GM18499 (cell line): ENCODE results near the gene PCDH12.
A peak's percentile ranks its signal among the peaks of the same experiment; 100 is the strongest.

Experiments used
- ATAC-seq: cut with Tn5 transposase; IDR thresholded peaks from one replicate; pipeline ENCODE4 v1.9.1; 2021; ENCODE audit warnings: moderate number of reproducible peaks; ENCODE audit not compliant: insufficient read depth, unreplicated experiment

Gene PCDH12

DNA sequence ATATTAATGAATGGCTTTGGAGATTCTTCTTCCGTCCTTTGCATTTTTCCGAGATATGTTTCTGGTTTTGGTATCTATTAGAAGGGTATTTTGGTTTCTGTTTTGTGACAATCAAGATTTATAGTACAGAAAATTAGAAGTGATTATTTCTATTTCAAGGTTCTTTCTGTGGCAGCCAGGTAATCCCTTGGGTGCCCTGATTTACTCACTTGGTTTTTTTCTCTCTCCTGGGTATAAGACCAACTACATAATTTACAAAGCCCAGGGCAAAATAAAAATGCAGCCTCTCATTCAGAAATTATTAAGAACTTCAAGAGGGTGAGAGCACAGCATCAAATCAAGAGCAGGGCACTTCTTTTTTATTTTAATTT lies 8.9 kb upstream of the PCDH12 start:
- ATAC-seq: no peak

GRCh38 chr5:141966275-141966962 lies 8.4 kb upstream of the PCDH12 start:
- no peak for ATAC-seq

DNA sequence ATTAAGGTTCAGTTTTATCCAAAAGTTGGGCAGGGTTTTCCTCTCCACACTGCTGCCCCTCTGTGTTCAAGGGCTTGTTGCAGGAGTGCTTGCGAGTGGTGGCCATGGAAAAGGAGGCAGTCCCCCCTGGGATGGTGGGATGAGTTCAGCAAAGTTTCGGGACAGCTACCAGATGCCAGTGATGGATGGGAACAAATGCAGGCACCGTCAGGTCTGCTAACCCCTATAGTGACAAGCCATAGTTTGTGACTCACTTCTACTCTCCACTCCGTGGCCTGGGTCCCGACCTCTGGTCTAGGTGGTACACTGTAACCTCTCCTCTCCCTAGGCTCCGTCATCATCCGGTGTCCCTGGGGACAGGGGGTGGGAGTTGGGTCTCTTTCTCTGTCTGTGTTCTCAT lies 7.1 kb upstream of the PCDH12 start:
- ATAC-seq: no peak

GRCh38 chr5:141963701-141964100 lies 5.7 kb upstream of the PCDH12 start:
- ATAC-seq: no peak

DNA sequence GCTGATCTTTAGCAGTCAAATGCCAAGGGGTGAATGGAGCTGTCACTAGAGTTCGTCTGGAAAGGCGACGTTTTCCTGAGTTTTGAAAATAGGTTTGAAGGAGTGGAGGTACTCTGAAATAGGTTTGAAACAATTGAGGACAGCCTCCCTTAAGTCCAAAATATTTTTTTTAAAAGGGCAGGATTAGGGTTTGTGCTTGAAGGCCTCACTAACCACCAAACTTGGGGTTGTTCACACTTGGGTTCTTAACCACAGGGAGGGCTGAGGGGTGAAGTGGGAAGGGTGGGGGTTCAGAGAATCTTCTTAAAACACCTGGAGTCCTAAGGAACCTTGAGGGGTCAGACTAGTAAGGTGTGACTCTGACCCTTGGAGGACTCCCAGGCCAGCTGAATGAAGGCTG lies 3.5 kb upstream of the PCDH12 start:
- no peak for ATAC-seq

- peak; percentile 87 for ATAC-seq
Measured at GRCh38 chr5:141960449-141961323, 2.7 kb upstream of the PCDH12 start.

GRCh38 chr5:141960018-141960417 lies 2.0 kb upstream of the PCDH12 start:
- no peak for ATAC-seq

- ATAC-seq: no peak
Measured at GRCh38 chr5:141958546-141959172, 657 bp upstream of the PCDH12 start.

DNA sequence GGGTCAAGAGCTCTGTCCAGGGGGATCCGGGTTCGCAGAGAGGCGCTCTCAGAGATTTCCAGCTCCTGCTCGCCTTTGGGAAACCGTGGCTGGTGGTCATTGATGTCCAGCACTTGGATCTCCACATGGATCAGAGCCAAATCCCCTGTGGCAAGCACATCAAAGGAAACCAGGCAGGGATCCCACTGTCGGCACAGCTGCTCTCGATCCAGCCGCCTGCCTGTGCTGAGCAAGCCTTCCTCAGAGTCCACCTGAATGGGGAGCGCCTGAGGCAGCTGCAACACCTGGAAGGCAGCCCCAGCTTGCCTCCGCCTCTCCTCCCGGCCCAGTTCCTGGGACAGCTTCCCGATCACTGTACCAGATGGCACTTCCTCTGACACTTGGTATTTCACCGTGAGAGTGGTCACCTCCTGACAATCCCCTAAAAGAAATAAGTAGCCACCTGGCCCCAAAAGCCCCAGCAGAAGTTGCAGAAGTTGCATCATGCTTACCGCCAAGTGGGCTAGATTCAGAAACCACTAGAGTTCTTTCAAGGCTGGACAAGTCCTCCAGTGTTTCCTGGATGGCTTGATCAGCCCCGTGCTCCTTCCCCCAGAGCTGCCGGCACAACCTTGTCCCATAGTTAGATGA lies 520 bp downstream of the PCDH12 start:
- no peak for ATAC-seq

DNA sequence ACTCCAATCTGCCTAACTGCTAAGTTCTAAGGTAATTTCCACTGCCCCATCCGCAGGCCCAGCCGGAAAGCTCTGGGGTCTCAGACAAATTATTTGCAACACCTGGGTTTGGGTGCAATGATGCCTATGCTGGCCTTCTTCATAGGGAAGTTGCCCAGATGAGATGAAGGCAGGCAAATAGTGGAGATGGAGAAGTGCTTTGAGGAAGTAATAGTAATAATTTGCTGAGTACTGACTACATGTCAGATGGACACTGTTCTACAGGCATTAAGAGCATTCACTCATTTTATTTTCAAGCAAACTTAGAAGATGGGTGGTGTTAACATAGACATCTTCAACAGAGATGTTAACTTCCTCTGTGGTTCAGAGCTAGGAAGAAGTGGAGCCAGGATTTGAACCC lies 3.8 kb downstream of the PCDH12 start:
- no peak for ATAC-seq

DNA sequence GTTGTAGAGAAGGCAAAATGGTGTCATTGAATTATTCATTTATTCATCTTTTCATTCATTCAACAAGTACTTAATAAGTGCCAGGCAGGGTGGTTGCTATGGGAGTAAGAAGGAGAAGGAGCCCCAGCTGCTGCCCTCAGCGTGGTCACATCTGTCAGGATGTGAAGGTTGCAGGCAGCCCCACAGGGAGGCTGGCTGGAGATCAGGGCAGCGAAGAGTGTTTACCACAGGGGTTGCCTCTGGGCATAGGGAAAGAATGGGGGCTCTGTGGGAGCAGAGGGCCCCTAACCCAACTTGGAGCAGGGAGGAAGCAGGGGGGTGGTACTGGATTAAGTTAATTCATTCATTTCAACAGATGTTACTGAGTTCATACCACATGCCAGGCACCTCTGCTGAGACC lies 6.0 kb downstream of the PCDH12 start:
- no peak for ATAC-seq

- ATAC-seq: no peak
Measured at GRCh38 chr5:141951332-141951781, 6.6 kb downstream of the PCDH12 start.

DNA sequence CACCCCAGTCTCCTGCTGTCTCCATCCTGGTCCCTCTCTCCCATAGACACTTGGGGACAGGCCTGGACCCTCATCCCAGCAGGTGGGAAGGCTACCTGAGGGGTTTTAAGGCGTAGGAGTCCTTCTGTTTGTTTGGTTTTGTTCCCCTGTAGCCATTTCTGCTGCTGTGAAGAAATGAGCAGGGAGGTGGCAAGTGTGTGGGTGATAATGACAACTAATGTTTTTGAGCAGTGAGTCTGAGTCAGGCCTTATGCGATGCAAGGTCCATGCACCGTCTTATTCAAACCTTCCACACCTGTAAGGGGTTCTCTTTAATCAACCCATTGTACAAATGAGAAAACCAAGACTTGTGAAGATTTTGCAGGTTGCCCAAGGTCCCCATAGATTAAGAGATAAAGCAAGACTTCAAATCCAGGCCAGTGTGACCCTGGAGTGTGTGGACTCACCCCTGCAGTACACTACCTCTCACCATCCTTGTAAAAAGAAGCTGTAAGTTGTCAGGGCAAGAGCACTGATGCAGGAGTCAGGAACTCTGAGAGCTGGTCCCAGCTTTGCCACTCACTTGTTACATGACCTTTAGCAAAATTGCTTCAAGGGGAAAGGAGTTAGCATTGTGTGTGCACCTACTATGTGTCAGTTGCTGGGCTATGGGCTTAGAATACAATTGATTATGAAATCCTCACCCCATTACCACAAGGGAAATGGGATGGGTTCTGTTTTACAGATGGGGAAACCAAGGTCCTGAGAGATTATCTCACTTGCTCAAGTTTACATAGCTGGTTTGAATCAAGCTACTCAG lies 7.6 kb downstream of the PCDH12 start:
- ATAC-seq: no peak

GRCh38 chr5:141949511-141949910 lies 8.5 kb downstream of the PCDH12 start:
- ATAC-seq: no peak

GRCh38 chr5:141948812-141949211 lies 9.2 kb downstream of the PCDH12 start:
- ATAC-seq: no peak

- no peak for ATAC-seq
Measured at GRCh38 chr5:141947316-141947715, 10.7 kb downstream of the PCDH12 start.

DNA sequence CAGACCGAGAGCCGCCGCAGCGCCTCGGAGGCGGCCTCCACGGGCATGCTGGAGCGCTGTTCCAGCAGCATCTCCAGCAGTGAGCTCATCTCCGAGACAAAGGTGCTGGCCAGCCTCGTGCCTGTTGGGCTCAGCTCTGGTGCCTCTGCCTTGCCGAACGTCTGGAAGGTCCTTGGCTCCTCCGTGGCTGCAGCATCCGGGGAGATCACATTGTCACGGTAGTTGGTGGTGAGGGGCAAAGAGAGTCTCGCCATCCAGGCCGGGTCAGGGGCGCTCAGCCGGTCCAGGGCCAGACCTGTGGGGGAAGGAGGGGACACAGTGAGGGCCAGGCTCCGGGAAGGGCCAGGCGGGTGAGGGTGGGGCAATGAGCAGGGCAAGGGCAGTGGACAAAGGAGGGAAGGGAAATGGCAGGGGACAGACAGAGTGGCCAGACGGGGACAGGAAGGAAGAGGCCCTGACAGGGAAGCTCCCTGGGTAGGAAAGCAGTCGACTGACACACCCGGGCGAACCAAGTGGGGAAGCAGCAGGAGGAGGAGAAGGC lies 12.4 kb downstream of the PCDH12 start:
- ATAC-seq: no peak

DNA sequence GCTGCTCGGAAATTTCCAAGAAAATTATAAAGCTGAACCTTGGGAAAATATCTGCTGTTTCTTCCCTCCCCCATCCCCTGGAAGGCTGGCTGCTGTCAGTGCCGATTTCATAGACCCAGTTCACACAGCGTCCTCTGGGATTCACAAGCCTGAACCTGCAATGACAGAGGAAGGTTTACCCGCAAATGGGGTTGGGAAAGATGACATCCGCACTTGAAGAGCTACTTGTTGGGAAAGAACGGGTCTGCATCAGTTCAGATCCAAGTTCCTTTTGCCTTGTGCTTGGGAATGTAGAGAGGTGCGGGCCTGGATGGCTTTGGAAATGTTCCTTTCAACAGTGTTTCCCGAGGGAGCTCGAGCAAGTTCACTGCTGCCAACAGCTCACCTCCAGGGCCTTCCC lies 13.9 kb downstream of the PCDH12 start:
- no peak for ATAC-seq

- ATAC-seq: no peak
Measured at GRCh38 chr5:141942185-141942857, 15.7 kb downstream of the PCDH12 start.
